Right cardiac atrium (tissue), 5 donors: ENCODE measurements around the gene CDC45. TPM values are rescaled to one million over a fixed set of nuclear protein-coding genes. Genes with fewer than 3 reads are reported as not detected.

Experiments
- ATAC-seq, 2 donors: fragments of 200-7000 bp; cut with Tn5 transposase; one replicate each; pipeline versions ENCODE4 v1.8.0 to v1.9.1; 2020; ENCODE audit warnings: moderate library complexity in 2 of 2, mild to moderate bottlenecking in 1 of 2
- DNase-seq, 3 donors: peaks; one replicate each; pipeline ENCODE4 v3.0.0-alpha.2; 2020
- H3K27ac ChIP-seq: one replicate; pipeline ENCODE4 v1.5.1; 2013; ENCODE audit warnings: mild to moderate bottlenecking, low read length, control low read depth, moderate library complexity
- H3K27me3 ChIP-seq: one replicate; pipeline ENCODE4 v1.6.1; 2013; ENCODE audit not compliant: control insufficient read depth, insufficient read depth
- H3K4me1 ChIP-seq: one replicate; pipeline ENCODE4 v1.6.1; 2013; ENCODE audit warnings: low read length; ENCODE audit not compliant: control insufficient read depth, insufficient read depth
- H3K4me3 ChIP-seq: one replicate; pipeline ENCODE4 v1.5.1; 2013; ENCODE audit warnings: low read length, control low read depth
- H3K9me3 ChIP-seq: one replicate; pipeline ENCODE4 v1.6.1; 2013; ENCODE audit warnings: low read length; ENCODE audit not compliant: control insufficient read depth
- WGBS: extraction: QIAGEN DNeasy Blood & Tissue Kit; methylation state at CpG from one replicate; pipeline ENCODE4 v1.1.7; 2013; 5-methylcytosine and 5-hydroxymethylcytosine counted together
- intact Hi-C, 4 donors: fragments of 100-400 bp; cut with DNase I; formaldehyde crosslinking; loops; one replicate each; pipeline versions ENCODE4 v1.11.0 to v1.14.0; 2022 to 2023
- polyA plus RNA-seq: library from polyadenylated mRNA; stranded (reverse); fragments of 200-250 nt; gene quantifications from one replicate; pipeline ENCODE4 v1.2.3, GENCODE V29; 2013
- total RNA-seq, 4 donors: library from RNA; stranded (reverse); fragmentation: NEBNext Ultra II Directional; extraction: Animal tissue kit (Norgen Biotek cat#: 25700); gene quantifications; one replicate each; pipeline ENCODE4 v1.2.1, GENCODE V29; 2021
- donor health status: healthy with polysubstance abuse.
- donor health status: DM: no; HTN: yes; CAD: no.
- donor health status: DM: no; HTN: no; CAD: no.
- donor health status: DM: no; HTN: yes; CAD: no; lungs with severe emphysema.
- donor health status: DM: yes; HTN: yes; CAD: no.

The CDC45 gene
- total and polyA plus RNA-seq, 5 donors = 0.16 to 0.85 (median 0.80) TPM; not detected in 2

DNA sequence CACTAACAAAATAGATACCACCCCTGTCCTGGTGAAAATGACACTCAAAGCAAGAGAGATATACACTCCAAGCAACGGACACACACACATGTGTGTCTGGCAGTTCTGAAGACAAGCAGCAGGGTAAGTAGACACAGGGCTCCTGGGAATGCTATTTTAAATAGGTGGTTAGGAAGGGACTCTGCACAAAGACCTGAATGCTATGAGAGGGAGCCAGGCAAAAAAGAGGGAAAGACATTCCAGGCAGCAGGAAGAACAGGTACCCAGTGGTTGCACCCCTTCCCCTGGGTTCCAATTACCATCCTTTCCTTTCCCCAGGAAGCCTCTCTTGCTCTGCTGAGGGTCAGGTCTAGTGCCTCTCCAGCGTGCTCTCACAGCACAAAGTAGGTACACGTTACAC, 3.7 kb upstream of the CDC45 start:
- no peak for ATAC-seq
- Histone ChIP-seq H3K4me3 (no peak overlapping the region), H3K4me1 (no peaks in the 10 kb centered on the region), H3K27ac (no peak overlapping the region), H3K9me3 (no peaks in the 10 kb centered on the region), H3K27me3 (no peaks in the 10 kb centered on the region)
- DNase-seq = no peak
- intact Hi-C loops = no loop called here
- 68% methylated on average over 3 of the region's 3 CpGs for WGBS

DNA sequence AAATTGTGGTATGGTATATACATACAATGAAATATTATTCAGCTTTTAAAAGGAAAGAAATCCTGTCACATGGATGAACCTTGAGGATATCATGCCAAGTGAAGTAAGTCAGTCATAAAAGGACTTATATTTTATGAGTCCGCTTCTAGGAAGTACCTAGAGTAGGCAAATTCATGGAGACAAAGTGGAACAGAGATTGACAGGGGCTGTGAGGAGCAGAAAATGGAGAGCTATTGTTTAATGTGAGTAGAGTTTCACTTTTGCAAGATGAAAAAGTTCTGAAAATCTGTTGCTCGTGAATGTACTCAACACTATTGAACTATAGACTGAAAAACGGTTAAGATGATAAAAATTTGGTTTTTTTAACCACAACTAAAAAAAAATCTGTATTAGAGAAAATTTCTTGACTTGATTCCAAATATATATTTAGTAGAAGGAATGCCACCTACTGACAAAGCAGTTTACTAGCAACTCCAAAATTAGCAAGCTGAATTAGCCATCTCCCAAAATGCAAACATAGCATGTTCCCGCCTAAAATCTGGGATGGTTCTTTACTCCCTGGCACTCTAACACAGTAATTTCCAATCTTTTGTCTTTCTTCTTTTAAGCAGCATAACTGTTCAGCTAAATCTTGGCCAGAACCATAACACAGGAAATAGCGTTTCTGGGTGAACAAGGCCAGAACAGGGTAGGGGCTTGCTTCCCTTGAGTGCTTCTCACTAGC, 2.2 kb upstream of the CDC45 start:
- Histone ChIP-seq H3K9me3 (no peaks in the 10 kb centered on the region), H3K4me1 (no peaks in the 10 kb centered on the region), H3K4me3 (peak overlapping the region; percentile 87), H3K27ac (peak overlapping the region; percentile 28), H3K27me3 (no peaks in the 10 kb centered on the region)
- WGBS = 24% methylated on average over 5 of the region's 5 CpGs
- intact Hi-C loops = loop anchor here in 1 of 4 donors (2.0 kb wide), 1 partner anchor 47 kb away; the partner anchor contains the start of gene HIRA
- DNase-seq (no peak), ATAC-seq (no peak)

DNA sequence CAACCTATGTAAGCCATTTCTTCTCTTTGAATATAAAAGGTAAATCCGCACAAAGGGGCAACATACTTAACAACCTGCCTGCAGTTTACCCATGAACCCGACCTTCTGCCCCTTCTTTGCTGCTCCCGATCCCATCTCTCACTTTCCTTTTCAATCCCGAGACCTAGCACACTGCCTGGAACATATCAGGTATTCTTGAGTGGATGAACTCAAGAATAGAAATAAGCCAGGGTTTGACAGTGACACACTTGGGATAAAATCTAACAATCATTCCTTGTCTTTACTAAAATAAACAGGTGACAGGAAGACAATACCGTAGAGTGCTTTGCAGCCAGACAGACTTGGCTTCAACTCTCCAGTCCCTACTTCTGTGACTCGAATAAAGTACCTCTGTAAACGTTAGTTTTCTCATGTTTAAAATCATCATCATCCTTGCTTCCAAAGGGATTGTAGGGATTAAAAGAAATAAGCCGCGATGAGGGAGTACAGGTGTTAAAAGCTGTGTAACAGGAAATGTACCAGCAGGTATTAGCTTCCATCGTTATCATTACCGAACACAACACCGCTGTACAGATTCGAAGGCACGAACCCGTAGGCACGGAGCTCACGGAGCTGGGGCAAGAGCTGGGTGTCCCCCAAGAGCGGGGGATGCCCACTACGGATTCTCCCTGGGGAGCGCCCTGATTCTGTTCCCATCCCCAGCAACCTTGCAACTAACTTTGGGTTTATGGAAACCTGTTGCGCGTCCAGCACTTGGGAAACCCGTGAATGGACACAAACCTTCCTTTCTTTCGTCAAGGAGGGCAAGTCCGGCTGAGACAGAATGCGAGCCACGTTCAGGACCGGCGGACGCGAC, 1.4 kb upstream of the CDC45 start:
- intact Hi-C loops = loop anchor here in 1 of 4 donors (2.0 kb wide), 1 partner anchor 47 kb away; the partner anchor contains the start of gene HIRA
- no peak for DNase-seq
- WGBS = 1% methylated on average over 31 of the region's 31 CpGs

DNA sequence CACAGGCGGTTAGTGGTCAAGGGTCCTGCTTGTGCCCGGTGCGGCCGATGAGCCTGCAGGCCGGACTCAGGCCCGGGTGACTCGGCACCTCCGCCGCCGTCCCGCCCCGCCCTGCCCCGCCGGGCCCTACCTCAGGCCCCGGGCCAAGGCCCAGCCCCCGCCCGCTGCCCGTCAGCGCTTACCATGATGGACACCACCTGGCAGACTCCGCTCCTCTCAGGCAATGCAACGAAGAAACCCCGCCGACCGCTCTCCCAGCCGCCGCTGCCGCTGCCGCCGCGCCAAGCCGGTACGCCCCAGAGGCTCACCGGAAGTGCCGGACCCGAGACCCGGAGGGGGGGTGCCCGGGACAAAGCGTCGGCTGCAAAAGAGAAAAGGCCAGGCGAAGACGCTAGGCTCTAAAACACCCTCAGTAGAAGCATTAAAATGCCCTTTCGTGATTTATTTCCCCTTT, 792 bp upstream of the CDC45 start, which contains the start of gene UFD1:
UFD1 (minus strand) TSS at position 293 of the 454 bp plus-strand sequence; CDS start at position 185, 108 bp downstream.
- peak; percentile 89 to 94 (median 92) for DNase-seq
- WGBS = under 1% methylated on average over 42 of the region's 42 CpGs
- Histone ChIP-seq H3K4me3 (peak within 1 kb of the TSS; percentile 87), H3K27me3 (no peaks in the 10 kb centered on the region), H3K27ac (peak within 1 kb of the TSS; percentile 98), H3K4me1 (no peaks in the 10 kb centered on the region), H3K9me3 (no peaks in the 10 kb centered on the region)
- intact Hi-C loops = loop anchor here in 1 of 4 donors (2.0 kb wide), 1 partner anchor 48 kb away; the partner anchor contains the start of gene HIRA
- peak; percentile 87 to 88 for ATAC-seq

More for the DNA sequence above, 1.4 kb upstream of the CDC45 start:
- Histone ChIP-seq H3K27ac (peak overlapping the region; percentile 98), H3K4me3 (peak overlapping the region; percentile 87), H3K4me1 (no peaks in the 10 kb centered on the region), H3K9me3 (no peaks in the 10 kb centered on the region), H3K27me3 (no peaks in the 10 kb centered on the region)
- no peak for ATAC-seq

DNA sequence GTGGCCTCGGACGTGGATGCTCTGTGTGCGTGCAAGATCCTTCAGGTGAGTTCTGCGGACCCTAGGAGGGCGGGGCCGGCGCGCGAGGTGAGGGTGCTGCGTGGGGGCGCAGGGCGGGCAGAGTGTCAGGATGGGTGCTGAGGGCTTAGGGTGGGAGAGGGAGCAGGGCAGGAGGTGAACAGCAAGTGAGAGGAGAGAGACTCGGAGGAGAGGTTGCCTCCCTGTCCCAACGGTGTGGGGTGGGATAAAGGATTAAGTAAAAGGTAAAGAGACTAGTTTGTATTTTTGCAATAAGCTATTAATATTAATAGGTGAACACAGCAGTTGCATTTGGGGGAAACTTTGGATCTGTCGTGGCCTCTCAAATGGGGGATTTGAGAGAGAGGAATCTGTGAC, 451 bp downstream of the CDC45 start:
- no peaks in the 10 kb centered on the region for H3K27me3 ChIP-seq
- no peaks in the 10 kb centered on the region for H3K4me1 ChIP-seq
- no peaks in the 10 kb centered on the region for H3K9me3 ChIP-seq
- peak overlapping the region; percentile 2 for H3K4me3 ChIP-seq
- intact Hi-C loops = no loop called here
- 1% methylated on average over 15 of the region's 15 CpGs for WGBS
- H3K27ac ChIP-seq = no peak overlapping the region
- DNase-seq (no peak), ATAC-seq (no peak)

DNA sequence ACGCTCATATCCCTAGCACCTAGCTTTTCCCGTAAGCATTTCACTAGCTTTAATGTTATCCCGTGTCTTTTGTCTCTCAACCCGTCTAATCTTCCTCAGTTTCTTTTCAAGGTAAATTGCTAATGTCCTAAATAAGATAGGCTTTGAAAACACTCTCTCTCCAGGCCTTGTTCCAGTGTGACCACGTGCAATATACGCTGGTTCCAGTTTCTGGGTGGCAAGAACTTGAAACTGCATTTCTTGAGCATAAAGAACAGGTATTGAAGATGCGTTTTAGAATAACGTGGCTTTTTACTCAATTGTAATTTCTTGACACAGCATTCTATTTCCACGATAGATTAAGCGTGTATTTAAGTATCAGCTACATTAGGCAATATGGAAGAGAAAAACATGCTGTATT, 1.1 kb downstream of the CDC45 start:
- no peak overlapping the region for H3K27ac ChIP-seq
- H3K9me3 ChIP-seq = no peaks in the 10 kb centered on the region
- intact Hi-C loops = no loop called here
- ATAC-seq (no peak), DNase-seq (no peak)
- WGBS = 73% methylated on average over 10 of the region's 10 CpGs
- H3K4me1 ChIP-seq = no peaks in the 10 kb centered on the region
- H3K4me3 ChIP-seq = no peak overlapping the region
- no peaks in the 10 kb centered on the region for H3K27me3 ChIP-seq

DNA sequence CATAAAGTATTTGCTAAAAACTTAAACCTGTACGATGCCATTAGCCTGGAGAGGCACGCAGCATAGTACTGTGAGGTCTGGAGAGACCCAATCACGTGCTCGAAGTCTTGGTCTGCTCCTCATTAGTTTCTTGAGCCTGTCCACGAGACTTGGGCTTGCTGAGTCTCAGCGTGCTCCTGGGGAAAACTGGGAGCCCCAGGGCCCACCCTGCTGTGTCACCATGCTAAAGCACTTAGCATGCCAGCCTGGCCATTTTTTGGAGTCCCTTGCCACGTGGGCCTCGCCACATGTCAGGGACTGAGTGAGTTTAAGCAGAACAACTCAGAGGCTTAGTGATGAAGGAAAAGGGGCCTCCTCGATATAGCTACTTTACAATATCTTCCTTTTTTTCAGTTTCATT, 2.6 kb downstream of the CDC45 start:
- no peak overlapping the region for H3K4me3 ChIP-seq
- intact Hi-C loops = no loop called here
- no peaks in the 10 kb centered on the region for H3K4me1 ChIP-seq
- no peak overlapping the region for H3K27ac ChIP-seq
- 92% methylated on average over 9 of the region's 9 CpGs for WGBS
- no peaks in the 10 kb centered on the region for H3K9me3 ChIP-seq
- DNase-seq (no peak), ATAC-seq (no peak)
- no peaks in the 10 kb centered on the region for H3K27me3 ChIP-seq

DNA sequence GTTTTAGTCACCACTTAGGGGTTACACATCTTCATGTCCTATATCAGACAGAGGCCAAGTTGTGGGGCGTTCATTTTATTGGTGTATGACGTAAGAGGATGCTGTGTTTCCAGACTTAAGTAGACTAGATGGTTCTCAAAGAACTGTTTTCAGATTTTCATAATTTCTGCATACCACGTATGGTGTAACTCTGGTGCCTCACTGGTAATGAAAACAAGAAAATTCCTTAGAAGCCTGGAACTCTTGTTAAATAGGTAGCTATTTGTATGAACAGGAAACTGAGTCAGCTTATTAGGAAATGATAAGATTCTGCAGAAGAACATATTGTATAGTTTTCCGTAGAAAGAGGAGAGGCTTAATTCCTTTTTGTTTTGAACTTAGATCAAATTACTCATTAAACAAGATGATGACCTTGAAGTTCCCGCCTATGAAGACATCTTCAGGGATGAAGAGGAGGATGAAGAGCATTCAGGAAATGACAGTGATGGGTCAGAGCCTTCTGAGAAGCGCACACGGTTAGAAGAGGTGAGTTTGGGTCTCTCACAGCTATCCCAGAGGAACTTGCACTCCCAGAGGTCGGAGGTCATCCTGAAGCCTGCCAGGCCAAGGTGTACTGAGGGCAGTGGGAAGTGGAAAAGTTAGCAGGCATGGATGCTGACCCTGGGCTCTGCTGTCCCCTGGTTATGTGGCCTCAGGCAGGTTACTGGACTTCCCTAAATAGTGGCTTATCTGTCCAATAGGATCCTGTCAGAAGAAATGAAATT, 3.9 kb downstream of the CDC45 start:
- intact Hi-C loops = no loop called here
- no peaks in the 10 kb centered on the region for H3K27me3 ChIP-seq
- no peak overlapping the region for H3K27ac ChIP-seq
- no peaks in the 10 kb centered on the region for H3K9me3 ChIP-seq
- no peak for DNase-seq
- WGBS = 73% methylated on average over 8 of the region's 8 CpGs
- H3K4me3 ChIP-seq = no peak overlapping the region
- no peaks in the 10 kb centered on the region for H3K4me1 ChIP-seq
- no peak for ATAC-seq

DNA sequence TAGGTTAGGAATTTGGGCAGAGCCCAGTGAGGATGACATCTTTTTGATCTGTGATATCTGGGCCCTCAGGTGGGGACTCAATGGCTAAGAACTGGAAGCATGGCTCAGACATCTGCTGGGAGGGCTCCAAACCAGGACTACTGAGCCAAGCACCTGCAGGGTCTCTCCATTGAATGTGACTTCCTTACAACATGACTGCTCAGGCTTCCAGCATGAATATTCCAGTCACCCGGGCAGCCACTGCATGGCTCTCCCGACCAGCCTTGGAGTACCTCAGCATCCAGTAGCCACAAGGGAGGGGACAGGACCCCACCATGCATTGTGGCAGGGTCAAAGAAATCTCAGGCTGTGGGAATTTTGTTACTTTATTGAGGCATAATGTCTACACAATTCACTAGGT, 8.6 kb downstream of the CDC45 start:
- no peaks in the 10 kb centered on the region for H3K9me3 ChIP-seq
- ATAC-seq (no peak), DNase-seq (no peak)
- no peaks in the 10 kb centered on the region for H3K4me1 ChIP-seq
- WGBS = 96% methylated on average over 2 of the region's 2 CpGs
- intact Hi-C loops = no loop called here
- H3K27ac ChIP-seq = no peak overlapping the region
- H3K4me3 ChIP-seq = no peak overlapping the region
- no peaks in the 10 kb centered on the region for H3K27me3 ChIP-seq

DNA sequence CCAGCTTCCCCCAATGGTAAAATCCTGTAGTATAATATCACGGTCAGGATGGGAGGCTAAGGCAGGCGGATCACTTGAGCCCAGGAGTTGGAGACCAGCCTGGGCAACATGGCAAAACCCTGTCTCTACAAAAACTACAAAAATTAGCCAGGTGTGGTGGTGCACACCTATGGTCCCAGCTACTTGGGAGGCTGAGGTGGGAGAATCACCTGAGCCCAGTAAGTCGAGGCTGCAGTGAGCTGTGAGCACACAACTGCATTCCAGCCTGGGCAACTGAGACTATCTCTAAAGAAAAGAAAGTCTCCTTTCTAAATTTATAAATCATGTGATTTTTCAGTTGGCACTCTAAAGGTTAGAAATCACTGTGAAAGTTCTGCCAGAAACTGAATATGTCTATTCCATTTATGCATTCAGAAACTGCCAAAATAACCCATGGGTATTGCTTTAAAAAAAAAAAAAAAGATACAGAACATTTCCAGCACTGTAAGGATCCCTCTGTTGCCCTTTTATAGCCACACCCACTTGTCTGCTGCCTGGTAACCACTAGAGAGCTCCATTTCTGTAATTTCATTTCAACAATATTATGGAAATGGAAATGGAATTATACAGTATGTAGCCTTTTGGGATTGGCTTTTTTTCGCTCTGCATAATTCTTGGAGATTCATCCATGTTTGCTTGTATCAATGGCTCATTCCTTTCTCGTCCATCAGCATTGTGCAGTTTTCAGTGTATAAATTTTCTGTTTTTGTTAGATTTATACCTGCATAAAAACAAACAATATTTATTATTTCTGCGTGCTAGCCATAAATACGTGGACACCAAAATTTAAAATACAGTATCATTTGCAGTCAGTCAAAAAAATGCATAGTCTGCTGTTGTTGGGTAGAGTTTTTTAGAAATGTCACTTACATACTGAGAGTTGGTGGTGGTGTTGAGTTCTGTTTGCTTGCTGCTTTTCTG, 9.4 kb downstream of the CDC45 start:
- Histone ChIP-seq H3K9me3 (no peaks in the 10 kb centered on the region), H3K27me3 (no peaks in the 10 kb centered on the region), H3K27ac (no peak overlapping the region), H3K4me3 (no peak overlapping the region), H3K4me1 (no peaks in the 10 kb centered on the region)
- intact Hi-C loops = no loop called here
- DNase-seq = no peak
- ATAC-seq = peak; percentile 28 to 65
- WGBS = 84% methylated on average over 7 of the region's 7 CpGs
